ENCODE data around the gene AKNA.

- TF ChIP-seq, protein P1, sequence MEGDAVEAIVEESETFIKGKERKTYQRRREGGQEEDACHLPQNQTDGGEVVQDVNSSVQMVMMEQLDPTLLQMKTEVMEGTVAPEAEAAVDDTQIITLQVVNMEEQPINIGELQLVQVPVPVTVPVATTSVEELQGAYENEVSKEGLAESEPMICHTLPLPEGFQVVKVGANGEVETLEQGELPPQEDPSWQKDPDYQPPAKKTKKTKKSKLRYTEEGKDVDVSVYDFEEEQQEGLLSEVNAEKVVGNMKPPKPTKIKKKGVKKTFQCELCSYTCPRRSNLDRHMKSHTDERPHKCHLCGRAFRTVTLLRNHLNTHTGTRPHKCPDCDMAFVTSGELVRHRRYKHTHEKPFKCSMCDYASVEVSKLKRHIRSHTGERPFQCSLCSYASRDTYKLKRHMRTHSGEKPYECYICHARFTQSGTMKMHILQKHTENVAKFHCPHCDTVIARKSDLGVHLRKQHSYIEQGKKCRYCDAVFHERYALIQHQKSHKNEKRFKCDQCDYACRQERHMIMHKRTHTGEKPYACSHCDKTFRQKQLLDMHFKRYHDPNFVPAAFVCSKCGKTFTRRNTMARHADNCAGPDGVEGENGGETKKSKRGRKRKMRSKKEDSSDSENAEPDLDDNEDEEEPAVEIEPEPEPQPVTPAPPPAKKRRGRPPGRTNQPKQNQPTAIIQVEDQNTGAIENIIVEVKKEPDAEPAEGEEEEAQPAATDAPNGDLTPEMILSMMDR (IDR thresholded peaks at IDR 0.05) = no peak
- no peak for TF ChIP-seq POLR2A (IDR thresholded peaks at IDR 0.05)
- TF ChIP-seq POLR2AphosphoS5 (IDR thresholded peaks at IDR 0.05) = no peak
These were observed 45.8 kb downstream of the AKNA start for GRCh38 chr9:114341991-114342390.
